Measurements from ENCODE around the gene PTDSS2. TPM values are rescaled to one million over a fixed set of nuclear protein-coding genes. Genes with fewer than 3 reads are reported as not detected.
A peak's percentile ranks its signal among the peaks of the same experiment; 100 is the strongest.

PTDSS2 gene
- total and polyA plus RNA-seq, 2 experiments from 2014 or later = 22.7 to 145 TPM

GRCh38 chr11:529728-530411 is 79.8 kb downstream of the PTDSS2 start:
- TF ChIP-seq, protein P1, sequence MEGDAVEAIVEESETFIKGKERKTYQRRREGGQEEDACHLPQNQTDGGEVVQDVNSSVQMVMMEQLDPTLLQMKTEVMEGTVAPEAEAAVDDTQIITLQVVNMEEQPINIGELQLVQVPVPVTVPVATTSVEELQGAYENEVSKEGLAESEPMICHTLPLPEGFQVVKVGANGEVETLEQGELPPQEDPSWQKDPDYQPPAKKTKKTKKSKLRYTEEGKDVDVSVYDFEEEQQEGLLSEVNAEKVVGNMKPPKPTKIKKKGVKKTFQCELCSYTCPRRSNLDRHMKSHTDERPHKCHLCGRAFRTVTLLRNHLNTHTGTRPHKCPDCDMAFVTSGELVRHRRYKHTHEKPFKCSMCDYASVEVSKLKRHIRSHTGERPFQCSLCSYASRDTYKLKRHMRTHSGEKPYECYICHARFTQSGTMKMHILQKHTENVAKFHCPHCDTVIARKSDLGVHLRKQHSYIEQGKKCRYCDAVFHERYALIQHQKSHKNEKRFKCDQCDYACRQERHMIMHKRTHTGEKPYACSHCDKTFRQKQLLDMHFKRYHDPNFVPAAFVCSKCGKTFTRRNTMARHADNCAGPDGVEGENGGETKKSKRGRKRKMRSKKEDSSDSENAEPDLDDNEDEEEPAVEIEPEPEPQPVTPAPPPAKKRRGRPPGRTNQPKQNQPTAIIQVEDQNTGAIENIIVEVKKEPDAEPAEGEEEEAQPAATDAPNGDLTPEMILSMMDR (conservative IDR thresholded peaks at IDR 0.05; ENCODE audit: low read depth in 2 of 2) = 0 out of 4 replicates have a peak, but pooled peaks of 1 of the 2 experiments have one; percentile 11
- no peak for TF ChIP-seq ZNF462 (CRISPR knock-in tag; IDR thresholded peaks at IDR 0.05)
- H3K4me1 ChIP-seq (ENCODE audit: insufficient read depth) = no peaks in the 10 kb centered on the region
- H3K4me1 Mint-ChIP-seq = no peaks in the 10 kb centered on the region
- H4K20me1 ChIP-seq (replicated peaks; ENCODE audit: insufficient read depth) = 0 out of 2 replicates have a peak, but pooled peaks cover 2% of the 10 kb centered on the region
- peaks cover 8% of the 10 kb centered on the region; the same call in 2 of the 3 replicates for H3K36me3 Mint-ChIP-seq (ENCODE audit: low read depth)
- H3K27ac Mint-ChIP-seq = no peak overlapping the region
- no peak overlapping the region for H3K4me3 Mint-ChIP-seq
- H3K79me2 ChIP-seq (replicated peaks; ENCODE audit: insufficient read depth) = no peaks in the 10 kb centered on the region; the same call in 1 of the 2 replicates
- H2AFZ ChIP-seq = no peak overlapping the region
- no peaks in the 10 kb centered on the region for H3F3A ChIP-seq (replicated peaks; ENCODE audit: low read depth)
- no peaks in the 10 kb centered on the region for H3K9me3 Mint-ChIP-seq
- no peak overlapping the region for H3K27ac ChIP-seq (ENCODE audit: low read depth)
- H3K27me3 ChIP-seq (ENCODE audit: insufficient read depth) = no peaks in the 10 kb centered on the region
- H3K4me3 ChIP-seq = no peak overlapping the region
- H3K36me3 ChIP-seq (ENCODE audit: insufficient read depth) = no peaks in the 10 kb centered on the region
- ATAC-seq (no peak; the same call in 2 of the 3 replicates), DNase-seq (ENCODE audit: low spot score) (no peak)
- H3K9me2 ChIP-seq (ENCODE audit: insufficient read depth) = no peaks in the 10 kb centered on the region
- peaks cover 11% of the 10 kb centered on the region for H3K27me3 Mint-ChIP-seq (ENCODE audit: insufficient read depth, low read depth, poor library complexity)
- no peak overlapping the region for H3K4me2 ChIP-seq

All from GM23338 (cell line).